ENCODE results near the gene FN3K. TPM values are rescaled to one million over a fixed set of nuclear protein-coding genes. Genes with fewer than 3 reads are reported as not detected.
"Not testable (repeated sequence)": the region's sequence is repeated elsewhere in the genome, so short reads cannot be mapped to it uniquely, and the experiment has no call there.

The FN3K gene
- total and polyA plus RNA-seq, 2 experiments from 2014 or later: 0.11 to 1.0 TPM

DNA sequence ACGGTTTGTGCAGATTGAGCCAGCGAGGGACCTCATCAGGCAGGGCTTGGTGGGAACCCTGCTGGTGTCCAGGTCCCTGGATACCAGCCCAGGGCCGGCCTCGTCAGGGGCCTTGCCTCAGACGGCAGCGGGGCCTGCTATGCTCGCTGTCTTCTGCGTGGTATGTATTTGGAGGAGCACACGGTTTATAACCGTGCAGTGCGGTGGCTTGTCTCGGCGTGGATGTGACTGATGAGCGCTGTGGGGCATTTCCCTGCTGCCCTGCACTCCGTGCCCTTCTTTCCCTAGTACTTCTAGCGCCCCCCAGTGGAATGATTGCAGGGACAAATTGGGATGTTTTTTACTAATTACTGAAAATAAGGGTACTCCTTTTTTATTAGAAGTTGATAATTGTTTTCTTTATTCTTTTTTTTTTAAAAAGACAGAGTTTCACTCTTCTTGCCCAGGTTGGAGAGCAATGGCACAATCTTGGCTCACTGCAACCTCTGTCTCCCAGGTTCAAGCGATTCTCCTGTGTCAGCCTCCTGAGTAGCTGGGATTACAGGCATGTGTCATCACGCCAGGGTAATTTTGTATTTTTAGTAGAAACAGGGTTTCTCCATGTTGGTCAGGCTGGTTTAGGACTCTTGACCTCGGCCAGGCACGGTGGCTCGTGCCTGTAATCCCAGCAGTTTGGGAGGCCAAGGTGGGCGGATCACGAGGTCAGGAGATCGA lies 31.8 kb downstream of the FN3K start:
- Histone ChIP-seq H3K36me3 (ENCODE audit: low read depth) (peaks cover 6% of the 10 kb centered on the region; the same call in 1 of the 2 replicates), H3K9ac (no peak overlapping the region), H3F3A (ENCODE audit: insufficient read depth) (no peaks in the 10 kb centered on the region), H3K79me2 (ENCODE audit: insufficient read depth) (no peaks in the 10 kb centered on the region), H2AFZ (no peak overlapping the region), H3K4me3 (no peak overlapping the region), H3K27me3 (replicated peaks; ENCODE audit: insufficient read depth) (no peaks in the 10 kb centered on the region), H3K9me3 (ENCODE audit: low read depth) (no peaks in the 10 kb centered on the region), H4K20me1 (ENCODE audit: insufficient read depth) (no peaks in the 10 kb centered on the region), H3K4me2 (ENCODE audit: unreplicated experiment) (no peak overlapping the region), H3K9me2 (ENCODE audit: insufficient read depth) (no peaks in the 10 kb centered on the region), H3K4me1 (ENCODE audit: insufficient read depth) (no peaks in the 10 kb centered on the region; the same call in 1 of the 2 replicates), H3K27ac (no peak overlapping the region)
- peak; percentile 67 for DNase-seq
- WGBS, 2 experiments (ENCODE audit: low coverage in 1 of 2, low lambda C conversion rate in 2 of 2, missing lambda C conversion rate in 2 of 2): 74 to 82% methylated on average over 24 of the region's 24 CpGs
- no peak for TF ChIP-seq EZH2 (IDR thresholded peaks at IDR 0.05; ENCODE audit: insufficient read depth, poor library complexity, severe bottlenecking)
- no peak for TF ChIP-seq EZH2phosphoT487 (IDR thresholded peaks at IDR 0.05; ENCODE audit: insufficient read depth, low read depth)
- in situ Hi-C loops (cut with MboI): no loop called here

DNA sequence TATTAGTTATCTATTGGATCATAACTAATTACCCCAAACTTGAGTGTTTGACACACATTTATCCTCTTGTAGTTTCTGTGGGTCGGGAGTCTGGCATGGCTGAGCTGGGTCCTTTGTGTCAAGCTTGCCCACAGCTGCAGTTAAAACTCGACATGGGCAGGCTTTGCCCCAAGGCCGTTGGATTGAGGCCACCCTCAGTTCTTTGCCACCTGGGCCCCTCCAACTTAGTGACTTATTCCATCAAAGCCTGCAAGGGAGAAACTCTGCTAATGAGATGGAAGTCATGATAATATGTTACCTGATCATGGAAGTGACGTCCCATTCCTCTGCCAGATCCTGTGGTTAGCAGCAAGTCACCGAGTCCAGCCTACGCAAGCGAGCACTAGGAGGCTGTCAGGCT lies 33.6 kb downstream of the FN3K start:
- Histone ChIP-seq H3F3A (ENCODE audit: insufficient read depth) (no peaks in the 10 kb centered on the region), H3K27me3 (replicated peaks; ENCODE audit: insufficient read depth) (no peaks in the 10 kb centered on the region), H3K4me3 (no peak overlapping the region), H3K9me3 (ENCODE audit: low read depth) (no peaks in the 10 kb centered on the region), H2AFZ (no peak overlapping the region), H3K9ac (no peak overlapping the region), H3K27ac (no peak overlapping the region), H3K36me3 (ENCODE audit: low read depth) (peaks cover 6% of the 10 kb centered on the region; the same call in 1 of the 2 replicates), H4K20me1 (ENCODE audit: insufficient read depth) (no peaks in the 10 kb centered on the region), H3K9me2 (ENCODE audit: insufficient read depth) (no peaks in the 10 kb centered on the region), H3K4me2 (ENCODE audit: unreplicated experiment) (no peak overlapping the region), H3K4me1 (ENCODE audit: insufficient read depth) (no peaks in the 10 kb centered on the region; the same call in 1 of the 2 replicates), H3K79me2 (ENCODE audit: insufficient read depth) (no peaks in the 10 kb centered on the region)
- in situ Hi-C loops (cut with MboI): no loop called here
- no peak for DNase-seq
- 96 to 99% methylated on average over 7 of the region's 7 CpGs for WGBS, 2 experiments (ENCODE audit: low coverage in 1 of 2, low lambda C conversion rate in 2 of 2, missing lambda C conversion rate in 2 of 2)
- TF ChIP-seq EZH2 (IDR thresholded peaks at IDR 0.05; ENCODE audit: insufficient read depth, poor library complexity, severe bottlenecking) (no peak), EZH2phosphoT487 (IDR thresholded peaks at IDR 0.05; ENCODE audit: insufficient read depth, low read depth) (no peak)

DNA sequence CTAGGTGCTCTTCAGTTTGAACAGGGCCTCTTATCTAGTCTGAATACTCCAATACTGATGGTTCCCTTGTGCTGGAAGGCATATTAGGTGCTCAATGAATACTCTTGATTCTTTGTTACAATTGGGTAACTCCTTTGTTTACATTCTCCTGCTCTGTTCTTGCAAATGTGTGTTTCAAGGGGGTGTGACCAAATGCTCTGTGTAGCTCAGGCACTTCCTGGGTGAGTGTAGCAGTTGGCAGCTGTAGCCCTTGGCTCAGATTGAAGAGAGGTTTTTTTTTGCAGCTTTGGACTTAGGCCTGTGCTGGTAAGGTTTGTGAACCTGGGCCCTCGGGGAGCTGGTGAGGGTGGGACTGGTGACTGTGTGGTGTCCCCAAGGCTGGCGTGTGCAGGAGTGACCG lies 36.6 kb downstream of the FN3K start:
- WGBS, 2 experiments (ENCODE audit: low coverage in 1 of 2, low lambda C conversion rate in 2 of 2, missing lambda C conversion rate in 2 of 2): 93 to 94% methylated on average over 3 of the region's 3 CpGs

DNA sequence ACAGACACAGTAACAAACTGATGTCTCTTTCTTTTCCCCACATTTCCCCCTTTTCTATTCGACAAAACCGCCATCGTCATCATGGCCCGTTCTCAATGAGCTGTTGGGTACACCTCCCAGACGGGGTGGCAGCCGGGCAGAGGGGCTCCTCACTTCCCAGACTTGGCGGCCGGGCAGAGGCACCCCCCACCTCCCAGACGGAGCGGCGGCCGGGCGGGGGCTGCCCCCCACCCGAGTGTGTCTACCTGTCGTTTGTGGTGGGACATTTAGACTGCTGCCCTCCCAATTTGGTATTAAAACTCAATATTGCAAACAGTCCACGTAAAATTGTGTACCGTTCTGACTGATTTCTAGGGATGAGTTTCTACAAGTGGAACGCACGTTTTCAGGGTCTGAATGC lies 39.0 kb downstream of the FN3K start:
- H3K4me1 ChIP-seq (ENCODE audit: insufficient read depth); DNase-seq; H3K27me3 ChIP-seq (replicated peaks; ENCODE audit: insufficient read depth); H3K4me3 ChIP-seq; H3K79me2 ChIP-seq (ENCODE audit: insufficient read depth); in situ Hi-C loops (cut with MboI); H3K27ac ChIP-seq; H3K9me2 ChIP-seq (ENCODE audit: insufficient read depth); H3K9me3 ChIP-seq (ENCODE audit: low read depth); H3F3A ChIP-seq (ENCODE audit: insufficient read depth); H3K9ac ChIP-seq; H3K36me3 ChIP-seq (ENCODE audit: low read depth); H4K20me1 ChIP-seq (ENCODE audit: insufficient read depth): not testable (repeated sequence)
- 74 to 79% methylated on average over 17 to 19 of the region's 19 CpGs for WGBS, 2 experiments (ENCODE audit: low coverage in 1 of 2, low lambda C conversion rate in 2 of 2, missing lambda C conversion rate in 2 of 2)
- Histone ChIP-seq H2AFZ (peak overlapping the region; percentile 45; the same call in 1 of the 2 replicates), H3K4me2 (ENCODE audit: unreplicated experiment) (peak overlapping the region; percentile 78)

More for the DNA sequence above, 36.6 kb downstream of the FN3K start:
- Histone ChIP-seq H3K4me1 (ENCODE audit: insufficient read depth) (no peaks in the 10 kb centered on the region; the same call in 1 of the 2 replicates), H3K79me2 (ENCODE audit: insufficient read depth) (no peaks in the 10 kb centered on the region), H3K9ac (no peak overlapping the region), H3K9me2 (ENCODE audit: insufficient read depth) (no peaks in the 10 kb centered on the region), H3K4me3 (no peak overlapping the region), H3F3A (ENCODE audit: insufficient read depth) (no peaks in the 10 kb centered on the region), H4K20me1 (ENCODE audit: insufficient read depth) (no peaks in the 10 kb centered on the region), H2AFZ (no peak overlapping the region), H3K4me2 (ENCODE audit: unreplicated experiment) (no peak overlapping the region), H3K36me3 (ENCODE audit: low read depth) (peaks cover 4% of the 10 kb centered on the region; the same call in 1 of the 2 replicates), H3K27me3 (replicated peaks; ENCODE audit: insufficient read depth) (no peaks in the 10 kb centered on the region), H3K9me3 (ENCODE audit: low read depth) (no peaks in the 10 kb centered on the region), H3K27ac (no peak overlapping the region)
- in situ Hi-C loops (cut with MboI): no loop called here
- no peak for TF ChIP-seq EZH2phosphoT487 (IDR thresholded peaks at IDR 0.05; ENCODE audit: insufficient read depth, low read depth)
- no peak for TF ChIP-seq EZH2 (IDR thresholded peaks at IDR 0.05; ENCODE audit: insufficient read depth, poor library complexity, severe bottlenecking)
- peak; percentile 83 for DNase-seq

Data from GM23248 (cell line).